ENCODE measurements around the gene FRMD4A.

FRMD4A gene

DNA sequence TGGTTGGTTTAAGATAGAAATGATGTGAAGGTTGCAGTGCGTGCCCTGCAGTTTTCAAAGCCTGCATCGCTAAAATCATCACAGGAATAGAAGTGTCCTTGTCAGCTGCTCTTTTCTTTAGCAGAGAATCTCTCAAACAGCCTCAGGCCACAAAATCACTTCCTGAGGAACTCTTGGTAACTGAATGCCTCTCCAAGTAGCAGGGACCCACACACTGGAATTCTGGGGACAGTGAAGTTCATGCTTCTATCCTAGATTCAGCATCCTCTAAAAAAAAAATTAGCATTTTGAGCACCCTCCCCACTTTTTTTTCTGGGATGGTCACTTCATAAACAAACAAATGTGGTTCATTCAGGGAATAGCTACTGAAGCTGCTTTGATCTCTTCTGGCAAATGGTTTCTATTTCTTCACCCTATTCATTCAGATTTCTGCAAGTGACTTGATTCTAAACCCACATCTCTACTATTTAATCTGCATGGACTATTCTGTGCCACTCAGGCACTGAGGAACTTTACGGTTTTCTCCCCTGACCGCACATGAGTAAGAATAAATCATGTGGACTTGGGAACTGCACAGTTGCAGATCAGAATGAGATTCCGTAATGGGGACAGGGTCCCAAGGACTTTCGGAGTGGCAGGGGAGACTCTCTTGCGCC is 306.9 kb downstream of the FRMD4A start:
- WGBS, result 86% methylated on average over 7 of the region's 7 CpGs
- Histone ChIP-seq H3K27me3 (ENCODE audit: insufficient read depth, low read length) (no peaks in the 10 kb centered on the region), H3K36me3 (ENCODE audit: insufficient read depth, low read length) (no peaks in the 10 kb centered on the region), H3K27ac (ENCODE audit: low read depth, low read length) (no peak overlapping the region), H3K4me3 (ENCODE audit: low read length) (no peak overlapping the region), H3K9me3 (ENCODE audit: insufficient read depth, low read depth, low read length) (no peaks in the 10 kb centered on the region), H3K4me1 (ENCODE audit: insufficient read depth, low read length) (peaks cover 7% of the 10 kb centered on the region), H3K9ac (ENCODE audit: low read depth, low read length) (no peak overlapping the region)

DNA sequence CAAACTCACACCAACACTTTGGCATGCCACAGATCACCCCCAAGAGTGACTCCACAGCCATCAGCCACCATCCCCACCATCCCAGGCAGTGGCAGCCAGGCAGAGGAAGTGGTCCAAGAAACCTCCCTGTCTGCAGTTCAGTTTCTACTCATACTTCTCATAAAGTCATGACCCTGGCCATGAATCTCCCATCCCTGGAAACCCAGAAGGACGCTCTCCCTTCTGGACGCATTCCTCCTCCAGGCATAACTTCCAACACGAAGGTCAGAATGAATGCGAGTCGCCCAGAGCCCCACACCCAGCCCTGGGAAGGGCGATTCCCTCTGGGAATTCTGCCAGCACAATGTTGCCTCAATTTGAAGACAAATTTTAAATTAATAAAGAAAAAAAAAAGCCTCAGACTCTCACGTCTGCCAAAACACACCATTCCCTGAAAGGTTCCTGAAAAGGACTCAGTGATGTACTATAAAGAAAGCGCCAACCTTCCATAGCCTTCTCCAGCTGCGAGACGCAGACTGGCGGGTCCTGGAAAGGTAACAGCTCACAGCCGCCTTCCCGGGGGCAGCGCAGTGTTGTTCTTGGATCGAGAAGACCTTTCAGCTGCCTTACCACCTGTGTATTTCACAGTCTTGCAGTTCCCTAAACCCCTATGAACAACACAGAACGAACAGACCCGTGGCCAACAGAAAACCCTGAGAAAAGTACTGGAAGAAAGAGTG is 307.6 kb downstream of the FRMD4A start:
- 79% methylated on average over 17 of the region's 17 CpGs for WGBS
- peaks cover 7% of the 10 kb centered on the region for H3K4me1 ChIP-seq (ENCODE audit: insufficient read depth, low read length)
- H3K9ac ChIP-seq (ENCODE audit: low read depth, low read length), result no peak overlapping the region
- H3K27ac ChIP-seq (ENCODE audit: low read depth, low read length), result no peak overlapping the region
- no peak overlapping the region for H3K4me3 ChIP-seq (ENCODE audit: low read length)
- H3K9me3 ChIP-seq (ENCODE audit: insufficient read depth, low read depth, low read length), result no peaks in the 10 kb centered on the region
- H3K27me3 ChIP-seq (ENCODE audit: insufficient read depth, low read length), result no peaks in the 10 kb centered on the region
- no peaks in the 10 kb centered on the region for H3K36me3 ChIP-seq (ENCODE audit: insufficient read depth, low read length)

DNA sequence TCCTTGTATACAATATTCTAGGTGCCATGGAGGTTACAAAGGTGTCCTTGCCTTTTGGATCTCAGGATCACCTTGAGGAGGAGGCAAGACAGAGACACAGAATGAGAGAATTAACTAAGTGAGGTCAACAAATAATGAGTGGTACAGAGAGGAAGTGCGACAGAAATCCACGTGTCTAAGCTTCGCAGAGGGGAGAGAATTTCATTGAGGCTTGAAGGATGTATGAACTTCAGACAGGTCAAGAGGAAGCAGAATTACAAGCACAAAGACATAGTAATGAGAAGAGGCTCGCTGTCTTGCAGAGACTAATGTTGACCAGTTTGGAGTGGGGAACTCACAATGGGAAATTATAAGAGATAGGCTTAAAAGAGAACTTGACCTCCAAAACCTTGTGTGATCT is 308.7 kb downstream of the FRMD4A start:
- WGBS, result 68% methylated on average over 4 of the region's 4 CpGs
- H3K9me3 ChIP-seq (ENCODE audit: insufficient read depth, low read depth, low read length), result no peaks in the 10 kb centered on the region
- no peaks in the 10 kb centered on the region for H3K27me3 ChIP-seq (ENCODE audit: insufficient read depth, low read length)
- H3K36me3 ChIP-seq (ENCODE audit: insufficient read depth, low read length), result no peaks in the 10 kb centered on the region
- H3K27ac ChIP-seq (ENCODE audit: low read depth, low read length), result no peak overlapping the region
- H3K4me3 ChIP-seq (ENCODE audit: low read length), result no peak overlapping the region
- peaks cover 7% of the 10 kb centered on the region for H3K4me1 ChIP-seq (ENCODE audit: insufficient read depth, low read length)
- H3K9ac ChIP-seq (ENCODE audit: low read depth, low read length), result no peak overlapping the region

DNA sequence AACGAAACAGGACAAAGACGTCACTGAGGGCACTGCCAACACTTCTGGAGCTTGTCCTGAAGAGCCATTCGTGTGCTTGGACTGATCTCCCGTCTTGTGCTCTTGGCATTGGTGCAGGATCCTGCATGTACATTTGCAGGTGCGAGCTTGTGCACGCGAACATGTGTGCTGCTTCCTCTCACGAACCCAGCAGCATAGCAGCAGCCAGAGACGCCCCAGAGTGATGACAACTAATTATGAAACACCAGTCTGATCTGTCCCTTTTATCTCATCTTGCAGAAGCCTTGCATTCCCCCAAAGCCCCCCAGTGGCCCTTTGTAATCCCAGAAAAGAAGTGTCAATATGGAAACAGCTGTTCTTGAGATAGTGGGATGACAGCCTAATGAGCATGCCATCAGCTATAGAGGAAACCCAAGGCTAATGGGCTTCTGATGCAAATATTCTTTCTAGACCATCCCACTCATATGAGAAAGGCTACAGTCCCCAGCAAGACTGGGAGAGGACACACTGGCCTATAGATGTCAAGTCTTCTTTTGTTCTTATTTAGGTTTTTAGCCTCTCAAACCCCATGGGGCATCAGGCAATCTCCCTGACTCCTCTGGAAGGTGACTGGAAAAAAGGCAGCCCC is 310.6 kb downstream of the FRMD4A start:
- 81% methylated on average over 9 of the region's 9 CpGs for WGBS
- Histone ChIP-seq H3K27ac (ENCODE audit: low read depth, low read length) (no peak overlapping the region), H3K27me3 (ENCODE audit: insufficient read depth, low read length) (no peaks in the 10 kb centered on the region), H3K4me1 (ENCODE audit: insufficient read depth, low read length) (peaks cover 7% of the 10 kb centered on the region), H3K4me3 (ENCODE audit: low read length) (no peak overlapping the region), H3K36me3 (ENCODE audit: insufficient read depth, low read length) (no peaks in the 10 kb centered on the region), H3K9me3 (ENCODE audit: insufficient read depth, low read depth, low read length) (no peaks in the 10 kb centered on the region), H3K9ac (ENCODE audit: low read depth, low read length) (no peak overlapping the region)

DNA sequence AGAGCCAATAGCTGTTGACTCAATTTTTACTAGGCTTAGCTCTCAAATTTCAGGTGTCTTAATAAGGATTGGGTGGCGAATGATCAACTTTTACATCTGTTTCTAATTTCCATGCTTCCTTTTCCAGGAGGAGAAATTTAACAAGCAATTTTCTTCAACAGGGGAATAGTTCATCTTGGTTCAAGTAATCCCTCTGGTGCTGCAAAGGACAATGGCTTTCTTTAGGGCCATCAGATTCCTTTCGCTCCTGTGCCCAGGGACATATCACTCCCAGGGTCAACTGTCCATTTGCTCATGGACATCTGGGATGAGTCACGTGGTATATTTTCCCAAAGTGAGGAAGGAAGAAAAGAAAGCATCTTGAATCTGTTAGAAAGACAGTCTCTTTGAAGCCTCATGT is 313.3 kb downstream of the FRMD4A start:
- H3K9me3 ChIP-seq (ENCODE audit: insufficient read depth, low read depth, low read length), result no peaks in the 10 kb centered on the region
- H3K4me3 ChIP-seq (ENCODE audit: low read length), result no peak overlapping the region
- whole genome bisulfite sequencing, result 81% methylated on average over 3 of the region's 3 CpGs
- no peaks in the 10 kb centered on the region for H3K27me3 ChIP-seq (ENCODE audit: insufficient read depth, low read length)
- no peaks in the 10 kb centered on the region for H3K36me3 ChIP-seq (ENCODE audit: insufficient read depth, low read length)
- H3K4me1 ChIP-seq (ENCODE audit: insufficient read depth, low read length), result no peaks in the 10 kb centered on the region; the same call in 1 of the 2 replicates
- H3K27ac ChIP-seq (ENCODE audit: low read depth, low read length), result no peak overlapping the region
- no peak overlapping the region for H3K9ac ChIP-seq (ENCODE audit: low read depth, low read length)

DNA sequence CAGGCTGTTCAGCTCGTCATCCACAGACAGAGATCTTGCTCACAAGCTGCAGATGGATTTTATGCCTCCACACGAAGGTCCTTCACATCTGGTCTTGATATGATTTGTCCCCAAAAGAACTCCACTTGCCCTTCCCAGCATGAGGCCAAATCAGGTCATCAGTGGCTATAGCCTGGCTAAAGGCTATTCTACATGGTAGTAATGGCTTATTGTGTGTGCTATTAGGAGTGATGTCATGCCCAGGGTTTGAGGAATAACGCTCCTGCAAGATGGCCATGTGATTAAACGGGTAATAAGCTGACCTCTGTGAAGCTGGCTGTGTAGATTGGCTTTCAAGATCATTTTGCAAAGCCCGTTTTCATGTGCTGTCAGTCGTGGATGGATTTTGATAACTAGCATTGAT is 313.8 kb downstream of the FRMD4A start:
- H3K4me3 ChIP-seq (ENCODE audit: low read length), result no peak overlapping the region
- 91% methylated on average over 6 of the region's 6 CpGs for WGBS
- H3K9ac ChIP-seq (ENCODE audit: low read depth, low read length), result no peak overlapping the region

DNA sequence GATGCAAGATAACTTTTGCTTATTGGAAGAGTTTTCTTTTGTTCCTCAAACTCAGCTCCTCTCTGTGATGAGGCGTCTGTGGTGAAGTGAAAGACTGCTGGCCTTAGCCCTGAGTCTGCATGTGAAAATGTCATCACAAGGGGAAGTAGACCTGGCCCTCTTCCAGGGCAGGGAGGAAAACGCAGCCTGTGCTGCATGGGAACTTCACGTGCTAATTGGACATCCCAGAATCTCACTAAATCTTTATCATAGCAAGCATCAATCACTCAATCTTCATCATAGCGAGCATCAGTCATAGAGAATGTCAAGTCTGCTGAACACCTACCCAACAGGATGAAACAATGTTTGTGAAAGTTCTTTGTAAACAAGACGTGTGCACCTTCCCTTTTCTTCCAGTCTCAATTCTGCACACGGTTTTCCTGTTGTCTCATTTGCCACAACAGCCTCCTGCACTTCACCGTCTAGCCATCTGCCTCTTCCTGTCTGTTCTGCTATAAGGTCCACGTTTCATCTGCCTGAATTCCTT is 314.6 kb downstream of the FRMD4A start:
- H3K9ac ChIP-seq (ENCODE audit: low read depth, low read length), result no peak overlapping the region

More for the DNA sequence above, 313.8 kb downstream of the FRMD4A start:
- H3K4me1 ChIP-seq (ENCODE audit: insufficient read depth, low read length), result no peaks in the 10 kb centered on the region; the same call in 1 of the 2 replicates
- no peak overlapping the region for H3K27ac ChIP-seq (ENCODE audit: low read depth, low read length)
- H3K27me3 ChIP-seq (ENCODE audit: insufficient read depth, low read length), result no peaks in the 10 kb centered on the region
- H3K9me3 ChIP-seq (ENCODE audit: insufficient read depth, low read depth, low read length), result no peaks in the 10 kb centered on the region
- H3K36me3 ChIP-seq (ENCODE audit: insufficient read depth, low read length), result no peaks in the 10 kb centered on the region

DNA sequence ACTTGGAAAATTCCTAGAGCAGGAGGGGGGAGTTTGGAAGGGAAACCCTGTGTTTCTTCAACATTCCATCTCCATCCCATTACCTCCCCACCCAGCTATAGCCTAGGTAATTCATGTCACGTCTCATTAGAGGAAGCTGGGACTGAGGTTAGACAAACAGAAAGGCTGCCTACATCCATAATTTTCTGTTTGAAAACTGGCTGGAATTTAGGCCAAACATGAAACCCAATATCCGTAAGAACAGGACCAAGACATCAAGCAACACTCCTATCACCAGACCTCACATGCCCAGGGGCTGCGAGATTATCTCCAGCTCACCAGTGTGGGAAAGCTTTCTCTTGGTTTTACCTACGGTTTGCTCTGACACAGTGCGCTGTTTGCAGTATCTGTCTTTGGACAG is 316.3 kb downstream of the FRMD4A start:
- no peak overlapping the region for H3K27ac ChIP-seq (ENCODE audit: low read depth, low read length)
- no peak overlapping the region for H3K9ac ChIP-seq (ENCODE audit: low read depth, low read length)
- H3K27me3 ChIP-seq (ENCODE audit: insufficient read depth, low read length), result no peaks in the 10 kb centered on the region
- no peak overlapping the region for H3K4me3 ChIP-seq (ENCODE audit: low read length)
- peaks cover 10% of the 10 kb centered on the region for H3K4me1 ChIP-seq (ENCODE audit: insufficient read depth, low read length)
- WGBS, result 89% methylated on average over 5 of the region's 5 CpGs
- H3K9me3 ChIP-seq (ENCODE audit: insufficient read depth, low read depth, low read length), result no peaks in the 10 kb centered on the region
- no peaks in the 10 kb centered on the region for H3K36me3 ChIP-seq (ENCODE audit: insufficient read depth, low read length)

More for the DNA sequence above, 314.6 kb downstream of the FRMD4A start:
- H3K27ac ChIP-seq (ENCODE audit: low read depth, low read length), result no peak overlapping the region
- no peaks in the 10 kb centered on the region for H3K36me3 ChIP-seq (ENCODE audit: insufficient read depth, low read length)
- H3K27me3 ChIP-seq (ENCODE audit: insufficient read depth, low read length), result no peaks in the 10 kb centered on the region
- H3K4me1 ChIP-seq (ENCODE audit: insufficient read depth, low read length), result no peaks in the 10 kb centered on the region; the same call in 1 of the 2 replicates
- no peaks in the 10 kb centered on the region for H3K9me3 ChIP-seq (ENCODE audit: insufficient read depth, low read depth, low read length)
- no peak overlapping the region for H3K4me3 ChIP-seq (ENCODE audit: low read length)
- WGBS, result 87% methylated on average over 8 of the region's 8 CpGs

DNA sequence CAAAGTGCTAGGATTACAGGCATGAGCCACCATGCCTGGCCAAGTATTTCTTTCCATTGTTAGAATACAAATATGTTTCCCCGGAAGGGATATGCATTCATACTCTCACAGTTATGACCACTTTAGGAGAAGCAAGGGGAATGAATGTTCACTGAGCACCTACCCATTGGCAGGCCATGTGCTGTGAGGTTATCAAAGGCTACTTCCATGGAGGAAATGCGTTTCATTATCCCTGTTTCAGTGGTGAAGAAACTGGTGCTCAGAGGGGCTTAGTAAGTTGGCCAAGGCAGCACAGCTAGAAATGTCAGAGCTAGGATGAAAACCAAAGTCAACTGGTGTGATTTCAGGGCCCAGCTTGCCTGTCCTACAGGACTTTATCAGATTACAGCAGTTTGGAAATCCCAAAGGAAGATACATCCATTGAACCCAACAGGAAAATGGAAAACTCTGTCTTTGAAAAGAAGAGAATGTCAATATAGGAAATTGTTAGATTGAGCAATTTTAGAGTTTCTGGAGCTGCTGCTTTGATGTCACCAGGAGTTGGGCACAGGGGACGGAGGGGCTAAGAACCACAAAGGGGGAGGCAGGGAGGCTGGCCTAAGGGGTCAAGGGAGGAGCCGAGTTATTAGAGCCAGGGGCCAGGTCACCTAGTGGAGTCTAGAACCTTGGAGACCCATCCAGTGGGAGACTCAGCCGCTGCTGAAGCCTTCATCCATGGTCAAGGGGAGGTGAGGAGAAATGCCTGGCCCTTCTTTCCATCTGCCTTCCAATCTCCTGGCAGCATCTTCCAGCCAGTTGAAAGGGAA is 319.8 kb downstream of the FRMD4A start:
- no peak overlapping the region for H3K9ac ChIP-seq (ENCODE audit: low read depth, low read length)
- no peak overlapping the region for H3K27ac ChIP-seq (ENCODE audit: low read depth, low read length)
- WGBS, result 94% methylated on average over 5 of the region's 5 CpGs
- no peaks in the 10 kb centered on the region for H3K27me3 ChIP-seq (ENCODE audit: insufficient read depth, low read length)
- no peak overlapping the region for H3K4me3 ChIP-seq (ENCODE audit: low read length)
- H3K9me3 ChIP-seq (ENCODE audit: insufficient read depth, low read depth, low read length), result no peaks in the 10 kb centered on the region
- peaks cover 24% of the 10 kb centered on the region for H3K4me1 ChIP-seq (ENCODE audit: insufficient read depth, low read length)
- H3K36me3 ChIP-seq (ENCODE audit: insufficient read depth, low read length), result no peaks in the 10 kb centered on the region

DNA sequence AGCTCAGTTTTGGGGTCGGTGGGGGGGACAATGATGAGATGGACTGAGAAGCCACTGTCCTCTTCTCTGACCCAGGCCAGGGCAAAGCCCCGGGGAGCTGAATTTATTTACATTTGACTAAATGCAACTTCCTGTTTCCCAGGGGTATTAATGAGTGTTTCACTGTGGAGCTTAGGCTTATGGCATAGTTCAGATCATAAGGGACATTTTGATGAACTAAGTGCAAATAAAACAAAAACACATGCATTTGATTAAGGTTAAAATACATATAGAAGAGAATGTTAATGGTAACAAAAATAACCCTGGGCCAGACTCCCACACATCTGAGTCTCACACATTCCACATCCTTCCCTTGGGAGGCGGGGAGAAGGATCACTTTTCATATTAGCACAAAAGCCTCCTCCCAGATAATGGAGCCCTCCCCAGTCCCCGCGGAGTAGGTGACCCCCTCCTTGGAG is 320.6 kb downstream of the FRMD4A start:
- WGBS, result 32% methylated on average over 5 of the region's 5 CpGs
- no peak overlapping the region for H3K4me3 ChIP-seq (ENCODE audit: low read length)
- H3K36me3 ChIP-seq (ENCODE audit: insufficient read depth, low read length), result no peaks in the 10 kb centered on the region
- H3K9ac ChIP-seq (ENCODE audit: low read depth, low read length), result peak overlapping the region; percentile 8; the same call in 1 of the 2 replicates
- H3K9me3 ChIP-seq (ENCODE audit: insufficient read depth, low read depth, low read length), result no peaks in the 10 kb centered on the region
- peak overlapping the region; percentile 22 for H3K27ac ChIP-seq (ENCODE audit: low read depth, low read length)
- no peaks in the 10 kb centered on the region for H3K27me3 ChIP-seq (ENCODE audit: insufficient read depth, low read length)
- H3K4me1 ChIP-seq (ENCODE audit: insufficient read depth, low read length), result peaks cover 24% of the 10 kb centered on the region

Data from HUES64 (cell line).